GM18870 (cell line): Measurements from ENCODE around the gene PCP4.

Experiments used
- ATAC-seq: cut with Tn5 transposase; IDR thresholded peaks from one replicate; pipeline ENCODE4 v1.9.1; 2021; ENCODE audit warnings: moderate library complexity; ENCODE audit not compliant: unreplicated experiment

The PCP4 gene

DNA sequence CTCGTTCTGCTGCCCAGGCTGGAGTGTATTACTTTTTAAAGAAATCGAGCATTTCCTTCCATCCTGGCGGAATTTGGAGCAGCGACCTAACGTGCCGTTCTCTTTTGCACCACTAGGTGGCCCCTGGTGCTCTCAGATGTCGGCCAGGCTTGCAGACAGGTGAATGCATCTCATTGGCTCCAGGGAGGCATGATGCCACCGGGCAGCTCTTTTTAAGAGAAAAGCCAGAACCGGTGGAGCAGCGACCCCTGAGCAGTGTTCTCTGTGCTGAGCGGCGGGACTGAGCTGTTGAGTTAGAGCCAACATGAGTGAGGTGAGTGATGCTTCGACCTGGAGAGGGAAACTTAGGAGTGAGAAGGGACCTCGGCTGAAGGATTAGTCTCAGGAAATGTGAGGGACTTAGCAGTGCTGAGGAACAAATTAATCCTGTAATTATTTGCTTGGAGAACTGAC lies at the start of gene PCP4:
PCP4 (plus strand) TSS at position 241 of the 453 bp plus-strand sequence; CDS start at position 305, 64 bp downstream.
- no peak for ATAC-seq

DNA sequence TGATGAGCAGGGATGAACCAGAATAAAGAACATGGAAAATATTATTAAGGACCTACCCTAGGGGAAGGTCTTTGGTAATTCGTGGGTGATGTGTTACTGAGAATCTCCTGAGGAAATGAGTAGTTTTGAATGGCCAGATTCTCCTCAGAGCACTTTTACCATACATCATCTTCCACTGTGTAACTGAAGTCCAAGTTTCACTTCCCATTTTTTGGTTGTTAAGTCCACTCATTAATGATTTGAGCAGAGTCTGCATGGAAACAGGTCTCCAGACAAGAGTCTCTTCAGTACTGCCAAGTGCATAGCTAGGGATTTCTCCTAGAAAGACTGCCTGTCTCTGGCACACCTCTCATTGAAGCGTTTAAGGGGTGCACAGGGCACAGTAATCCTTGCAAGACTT lies 48.7 kb upstream of the PCP4 start:
- ATAC-seq: no peak

DNA sequence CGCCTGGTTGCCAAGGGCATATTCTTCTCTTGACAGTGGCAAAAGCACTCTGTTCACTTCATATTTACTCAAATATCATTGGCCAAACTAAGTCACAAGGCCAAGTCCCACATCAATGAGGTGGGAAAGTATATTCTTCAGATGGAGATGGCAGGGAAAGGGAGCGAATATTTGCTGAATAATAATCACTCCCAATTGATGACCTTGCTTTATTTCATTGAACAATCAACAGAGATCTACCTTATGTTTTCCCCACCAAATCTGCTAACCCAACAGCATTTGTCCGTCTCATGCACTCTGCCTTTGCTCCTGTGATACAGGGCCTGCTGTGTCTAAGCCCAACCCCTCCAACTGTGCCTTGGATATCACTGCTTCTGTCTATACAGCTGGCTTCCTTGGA lies 45.2 kb upstream of the PCP4 start:
- no peak for ATAC-seq

DNA sequence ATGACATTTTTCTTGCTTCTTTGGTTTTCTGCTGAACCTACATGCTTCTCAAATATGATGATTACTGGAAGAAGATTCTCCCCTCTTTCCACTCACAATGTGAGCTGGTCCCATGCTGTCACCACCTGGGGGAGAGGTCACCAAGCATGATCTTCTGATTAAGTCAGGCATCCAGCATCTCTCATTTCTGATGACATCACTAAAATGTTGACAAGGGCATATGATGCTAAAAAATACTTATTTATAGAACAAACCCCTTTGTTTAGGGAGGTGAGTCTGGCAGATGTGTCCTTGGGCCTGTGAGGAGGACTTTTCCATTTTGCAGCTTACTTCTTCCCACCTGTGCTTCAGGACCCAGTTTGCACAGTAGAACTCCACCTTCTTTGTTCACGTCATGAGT lies 42.0 kb upstream of the PCP4 start:
- no peak for ATAC-seq

DNA sequence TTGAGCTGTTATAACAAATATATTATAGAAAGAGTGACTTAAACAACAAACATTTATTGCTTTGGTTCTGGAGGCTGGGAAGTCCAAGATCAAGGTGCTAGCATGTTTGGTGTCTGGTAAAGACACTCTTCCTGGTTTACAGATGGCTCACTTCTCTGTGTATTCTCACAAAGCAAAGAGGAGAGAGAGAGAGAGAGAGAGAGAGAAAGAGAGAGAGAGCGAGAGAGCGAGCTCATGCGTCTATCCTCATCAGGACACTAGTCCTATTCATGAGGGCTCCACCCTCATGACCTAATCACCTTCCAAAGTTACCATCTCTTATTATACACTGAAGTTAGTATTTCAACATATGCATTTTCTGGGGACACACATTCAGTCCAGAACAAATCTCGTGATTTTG lies 32.7 kb upstream of the PCP4 start:
- no peak for ATAC-seq

DNA sequence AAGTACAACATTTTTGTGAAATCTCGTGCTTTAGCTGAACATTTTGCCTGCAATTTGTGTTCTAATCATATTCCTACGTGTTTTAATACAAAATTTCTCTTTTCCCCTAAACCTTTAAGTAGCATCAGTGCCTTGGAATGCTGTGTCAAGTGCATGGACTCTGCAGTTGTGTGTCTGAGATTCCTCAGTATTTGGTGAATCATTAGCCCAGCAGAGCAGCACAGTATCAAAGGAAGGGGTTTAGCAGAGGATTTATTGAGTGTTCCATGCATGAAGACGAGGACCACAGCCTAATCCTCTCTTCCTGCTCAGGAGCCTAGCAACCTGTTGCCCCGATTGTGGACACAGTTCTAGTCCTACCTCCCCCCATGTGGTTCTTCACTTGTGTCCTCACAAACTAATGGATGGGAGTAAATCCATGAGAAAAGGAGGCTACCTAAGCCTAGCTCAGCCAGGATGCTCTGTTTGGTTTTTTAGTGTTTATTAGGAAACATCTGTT lies 29.3 kb upstream of the PCP4 start:
- ATAC-seq: no peak

DNA sequence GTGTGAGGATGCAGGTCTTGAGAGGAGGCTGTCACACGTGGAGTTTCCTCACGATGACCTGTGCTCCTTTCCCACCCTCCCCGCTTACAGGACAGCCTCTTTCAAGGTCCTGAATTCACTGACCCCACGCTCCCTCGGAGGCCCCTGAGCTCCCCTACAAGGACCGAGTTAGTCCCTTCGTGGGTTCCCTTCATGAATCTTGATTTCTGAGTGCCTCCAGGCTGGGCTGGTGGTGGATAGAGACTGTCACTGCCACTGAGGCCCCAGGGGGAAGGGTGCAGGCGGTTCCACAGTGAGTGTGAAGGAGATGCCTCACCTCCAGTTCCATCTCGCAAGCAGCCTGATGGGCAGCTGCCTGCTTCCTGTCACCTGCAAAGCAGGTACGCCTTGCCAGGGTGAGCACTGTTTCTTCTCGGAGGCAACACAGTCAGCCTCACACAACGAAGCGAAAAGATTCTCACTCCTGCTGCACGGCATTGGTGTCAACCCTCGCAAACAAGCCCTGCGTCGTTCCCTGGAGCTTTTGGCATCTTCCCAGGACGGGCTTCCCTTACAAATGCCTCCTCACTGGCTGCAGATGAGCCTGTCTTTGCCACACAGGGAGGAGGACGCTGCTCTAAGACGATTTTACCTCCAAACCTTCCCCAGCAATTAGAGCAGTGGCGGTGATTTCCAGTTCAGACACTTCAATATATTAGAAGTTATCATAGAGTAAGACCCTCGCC lies 26.7 kb upstream of the PCP4 start:
- ATAC-seq: no peak

DNA sequence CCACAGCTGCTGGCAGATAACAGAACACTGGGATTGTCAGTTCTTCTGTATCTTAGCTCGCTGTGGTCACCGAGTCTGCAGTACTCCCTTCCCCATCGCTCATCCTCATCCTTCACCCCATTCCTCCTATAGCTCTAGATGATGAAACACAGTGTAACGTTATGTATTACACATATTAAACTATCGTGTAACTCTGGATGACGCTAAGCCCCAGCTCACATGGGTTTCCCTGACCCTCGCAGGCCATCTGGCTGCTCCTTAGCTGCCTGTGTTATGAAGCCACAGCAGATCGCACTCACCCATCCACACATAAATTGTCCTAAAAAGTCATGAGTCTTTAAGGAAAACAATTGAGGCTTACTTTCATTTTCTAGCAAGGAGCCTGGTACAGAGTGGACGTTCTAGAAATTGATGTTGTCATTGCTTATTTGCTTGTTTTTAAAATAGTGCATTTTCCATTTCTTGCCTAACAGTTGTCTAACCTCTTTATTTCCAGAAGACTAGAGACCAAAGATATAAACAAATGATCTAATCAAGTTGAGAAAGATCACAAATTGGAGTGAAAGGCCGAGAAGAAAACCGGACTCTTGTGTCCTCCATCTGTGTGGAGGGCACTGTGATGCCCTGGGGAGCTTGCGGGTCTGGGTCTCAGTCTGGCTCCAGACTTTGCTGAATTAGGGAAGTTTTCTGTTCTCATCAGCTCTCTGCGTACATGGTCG lies 24.3 kb upstream of the PCP4 start:
- ATAC-seq: no peak

DNA sequence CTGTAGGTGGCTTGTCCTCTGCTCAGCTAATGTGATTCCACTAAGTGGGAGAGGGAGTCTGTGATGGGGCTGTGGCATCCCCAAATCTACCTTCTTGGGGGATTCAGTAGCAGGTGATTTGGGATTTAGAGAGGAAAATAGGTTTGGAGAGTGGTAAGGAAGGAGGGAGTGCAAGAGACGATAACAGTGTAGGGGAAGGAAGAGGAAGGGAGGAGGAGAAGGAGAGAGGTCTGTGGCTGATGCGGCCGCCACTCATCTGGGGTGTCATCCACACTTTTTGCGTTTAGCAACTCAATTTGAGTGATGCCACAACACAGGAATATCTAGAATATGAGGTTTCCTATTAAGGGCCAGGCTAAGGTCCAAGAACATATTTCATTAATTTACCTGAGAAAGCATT lies 23.8 kb upstream of the PCP4 start:
- no peak for ATAC-seq

DNA sequence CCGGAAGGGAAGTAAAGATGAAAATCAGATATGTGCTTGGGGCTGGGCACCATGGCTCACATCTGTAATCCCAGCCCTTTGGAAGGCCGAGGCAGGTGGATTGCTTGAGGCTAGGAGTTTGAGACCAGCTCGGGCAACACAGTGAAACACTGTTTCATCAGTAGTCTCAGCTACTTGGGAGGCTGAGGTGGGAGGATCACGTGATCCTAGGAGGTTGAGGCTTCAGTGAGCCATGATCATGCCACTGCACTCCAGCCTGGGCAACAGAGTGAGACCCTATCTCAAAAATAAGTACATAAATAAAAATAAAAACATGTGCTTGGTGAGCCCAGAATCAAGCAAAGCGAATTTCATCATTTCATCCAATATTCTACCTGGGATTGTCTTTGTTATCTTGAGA lies 23.3 kb upstream of the PCP4 start:
- no peak for ATAC-seq

DNA sequence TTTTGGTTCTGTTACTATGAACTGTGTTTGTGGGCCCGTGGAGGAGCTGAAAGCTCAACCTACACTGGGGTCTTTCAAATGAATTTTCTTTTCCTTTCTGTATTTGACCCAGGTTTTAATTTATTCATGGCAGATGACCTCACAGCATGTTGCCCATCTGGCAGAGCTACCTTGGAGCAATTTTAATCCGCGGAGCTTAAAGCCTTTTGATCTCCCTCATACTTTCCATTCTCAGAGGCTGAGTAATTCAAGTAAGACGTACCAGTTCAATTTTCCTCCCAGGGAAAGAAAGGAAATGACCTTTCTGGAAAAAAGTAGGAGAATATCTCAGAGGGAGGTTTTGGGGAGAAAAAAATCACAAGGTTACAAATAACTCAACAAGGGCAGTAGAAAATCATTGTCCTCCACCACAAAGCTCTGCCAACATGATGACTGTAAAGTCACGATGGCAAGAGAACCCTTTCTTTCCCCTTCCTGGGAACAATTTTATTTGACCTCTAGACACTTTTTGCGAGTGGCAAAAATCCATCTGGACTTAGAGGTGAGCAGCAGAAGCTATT lies 21.6 kb upstream of the PCP4 start:
- no peak for ATAC-seq

DNA sequence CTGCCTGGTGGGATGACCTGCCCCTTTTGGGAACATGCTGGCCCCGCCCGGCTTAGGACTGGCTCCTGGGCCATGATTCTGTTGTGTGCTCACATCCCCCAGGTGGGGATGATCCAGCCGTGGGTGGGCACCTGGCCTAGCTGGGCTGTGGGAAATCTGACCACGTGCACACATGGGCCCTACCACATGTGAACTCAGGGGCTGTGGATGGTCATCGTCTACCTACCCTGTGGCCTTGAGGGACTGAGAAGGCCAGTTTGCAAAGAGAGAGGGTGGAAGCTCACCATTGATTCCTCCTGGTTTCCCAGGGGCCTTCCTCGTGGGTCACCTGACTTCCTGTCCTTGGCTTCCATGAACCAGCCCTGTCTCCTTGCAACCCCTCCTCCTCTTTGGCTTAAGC lies 19.4 kb upstream of the PCP4 start:
- no peak for ATAC-seq

DNA sequence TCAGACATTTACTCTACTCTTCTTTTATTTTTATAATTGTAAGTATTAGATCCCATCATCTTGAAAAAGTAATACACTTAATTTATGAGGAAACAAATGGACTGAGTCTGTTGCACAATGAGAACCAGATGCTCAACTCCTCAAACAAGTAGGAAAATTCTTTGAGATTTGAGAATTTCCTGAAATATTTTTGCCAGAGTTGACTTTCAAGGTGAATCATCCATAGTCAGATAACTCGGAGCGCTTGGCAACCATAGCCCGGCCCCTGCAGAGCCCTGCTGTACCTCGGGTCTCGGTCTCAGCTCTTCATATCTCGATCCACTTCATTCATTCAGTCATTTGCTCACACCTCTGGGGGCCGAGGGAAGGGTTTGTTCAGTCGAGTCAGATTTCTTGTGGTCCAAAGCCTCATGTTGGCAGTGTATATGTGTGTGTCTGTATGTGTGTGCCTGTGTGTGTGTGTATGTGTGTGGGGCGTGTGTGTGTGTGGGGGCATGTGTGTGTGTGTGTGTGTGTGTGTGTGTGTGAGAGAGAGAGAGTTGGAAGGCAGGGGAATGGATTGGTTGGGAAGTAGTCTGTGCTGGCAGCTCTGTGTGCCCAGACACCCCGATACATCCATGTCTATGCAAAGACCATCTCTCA lies 18.1 kb upstream of the PCP4 start:
- ATAC-seq: no peak

DNA sequence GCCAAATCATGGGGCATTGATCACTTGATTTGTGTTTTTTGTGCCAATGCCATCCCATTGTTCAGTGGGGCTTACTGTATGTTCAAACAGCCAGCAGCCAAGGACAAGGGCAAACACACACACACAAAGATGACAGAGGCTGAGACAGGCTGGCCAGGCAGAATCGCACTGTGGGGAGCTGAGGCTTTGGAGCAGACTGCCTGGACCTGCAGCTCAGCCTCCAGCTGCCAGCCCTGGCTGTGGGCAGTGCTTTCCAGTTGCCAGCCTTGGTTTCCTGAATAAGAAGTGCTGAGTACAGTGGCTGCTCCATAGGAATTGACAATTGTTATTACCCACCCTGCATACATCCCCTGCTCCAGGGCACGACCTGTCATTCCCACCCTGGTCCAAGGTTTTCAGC lies 16.9 kb upstream of the PCP4 start:
- ATAC-seq: no peak

DNA sequence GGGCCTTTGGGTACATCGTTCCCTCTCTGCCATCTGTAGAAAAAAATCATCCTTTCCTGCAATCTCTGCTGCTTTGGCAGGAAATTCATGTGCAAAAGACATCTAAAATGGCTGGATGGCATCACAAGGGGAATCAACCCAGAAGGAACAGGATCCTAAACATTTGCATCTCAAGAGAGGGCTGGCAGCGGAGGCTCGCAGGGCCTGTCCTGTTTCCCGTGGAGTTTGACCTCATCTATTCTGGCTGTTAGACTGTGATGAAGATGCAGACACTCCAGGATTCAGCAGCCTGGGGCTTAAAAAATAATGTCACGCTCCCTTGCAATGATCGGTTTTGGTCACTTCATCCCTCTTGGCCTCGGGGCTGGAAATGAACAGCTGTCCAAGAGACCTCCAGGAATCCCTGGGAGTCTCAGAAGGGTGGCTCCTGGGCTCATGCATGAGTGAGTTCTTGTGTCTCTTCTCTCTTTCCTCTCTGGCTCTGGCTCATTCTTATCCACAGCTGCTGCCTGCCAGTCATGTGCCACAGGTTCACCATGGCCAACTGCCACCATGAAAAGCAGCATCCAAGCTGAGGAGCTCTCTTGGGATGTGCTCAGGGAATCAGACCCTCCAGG lies 16.1 kb upstream of the PCP4 start:
- no peak for ATAC-seq

DNA sequence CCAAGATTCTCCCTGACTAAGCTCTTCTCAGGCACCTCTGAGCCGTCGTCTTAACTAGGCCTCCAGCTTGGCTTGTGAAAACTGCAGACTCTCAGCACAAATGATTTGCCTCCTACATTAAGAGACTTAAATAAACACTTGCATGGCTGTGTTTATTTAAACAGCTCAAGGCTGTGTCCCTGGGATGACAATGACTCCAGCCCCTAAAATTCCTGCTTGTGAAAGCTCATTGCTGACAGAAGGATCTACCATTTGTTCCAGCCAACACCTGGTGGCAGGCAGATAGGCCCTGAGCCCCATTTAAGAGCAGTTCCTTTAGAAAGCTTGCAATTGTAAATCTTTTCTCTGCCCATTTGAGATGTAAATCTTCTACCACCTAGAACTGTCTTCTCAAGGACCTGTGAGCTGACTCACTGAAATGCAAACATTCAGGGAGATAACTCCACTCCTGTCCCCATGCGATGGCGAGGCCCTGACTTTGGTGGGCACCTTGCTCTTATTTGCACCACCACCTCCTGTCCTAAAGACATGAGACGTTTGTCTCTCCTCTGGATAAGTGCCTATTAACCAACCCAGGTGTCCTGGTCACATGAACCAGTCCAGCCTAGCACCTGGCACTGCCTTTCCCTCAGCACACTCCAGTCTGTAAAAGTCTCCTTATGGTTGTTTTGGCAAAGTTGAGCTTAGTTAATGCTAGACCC lies 15.1 kb upstream of the PCP4 start:
- no peak for ATAC-seq

DNA sequence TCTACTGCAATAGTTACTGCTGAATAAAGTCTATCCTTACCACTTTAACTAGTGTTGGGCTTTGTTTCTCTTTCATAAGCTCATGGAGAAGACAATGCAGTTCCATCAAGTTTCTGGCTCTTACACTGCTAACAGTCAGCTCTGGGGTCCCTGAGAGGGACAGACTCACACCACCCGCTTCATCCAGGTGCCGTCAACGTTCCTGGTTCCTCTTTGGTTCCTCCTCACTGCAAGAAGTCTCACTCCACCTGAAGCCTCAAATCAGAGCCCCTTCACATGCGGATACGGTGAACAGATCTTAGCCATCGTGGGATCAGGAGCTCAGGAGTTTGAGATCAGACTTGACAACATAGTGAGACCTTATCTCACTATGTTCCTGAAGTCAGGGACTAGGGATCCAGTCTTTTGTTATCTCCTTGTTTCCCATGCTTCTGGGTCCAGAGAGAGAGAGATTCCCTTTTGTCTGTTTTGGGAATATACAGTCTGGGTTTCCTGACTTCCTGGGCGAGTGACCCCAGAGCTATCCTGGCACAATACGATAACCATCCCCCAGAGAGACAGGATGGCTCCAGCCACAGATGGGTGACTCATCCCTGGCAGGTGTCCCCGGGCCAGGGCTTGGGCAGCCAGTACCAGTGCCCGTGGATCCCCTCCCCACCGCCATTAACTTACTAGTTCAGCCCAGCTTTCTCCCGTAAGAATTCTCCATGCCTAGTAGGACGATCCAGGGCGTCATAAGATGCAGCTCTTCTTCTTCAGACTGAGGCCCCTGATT lies 14.3 kb upstream of the PCP4 start:
- ATAC-seq: no peak

DNA sequence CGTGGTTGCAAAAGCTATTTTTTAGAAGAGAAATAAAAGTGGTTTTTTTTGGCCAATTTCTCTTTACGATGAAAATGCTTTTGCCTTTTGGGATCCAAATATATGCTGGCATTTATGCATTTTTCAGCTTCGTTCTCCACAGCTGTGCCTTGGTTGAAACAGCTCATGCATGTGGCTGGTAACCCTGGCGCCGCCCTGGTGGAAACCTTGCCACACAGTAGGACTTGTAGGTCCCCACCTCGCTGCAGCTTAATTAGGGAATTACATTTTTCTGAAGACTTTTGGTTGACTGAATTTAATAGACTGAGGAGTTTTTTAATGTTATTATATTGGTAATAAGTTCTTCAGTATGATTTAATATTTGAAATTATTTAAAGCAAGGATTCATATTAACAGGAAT lies 12.7 kb upstream of the PCP4 start:
- no peak for ATAC-seq

DNA sequence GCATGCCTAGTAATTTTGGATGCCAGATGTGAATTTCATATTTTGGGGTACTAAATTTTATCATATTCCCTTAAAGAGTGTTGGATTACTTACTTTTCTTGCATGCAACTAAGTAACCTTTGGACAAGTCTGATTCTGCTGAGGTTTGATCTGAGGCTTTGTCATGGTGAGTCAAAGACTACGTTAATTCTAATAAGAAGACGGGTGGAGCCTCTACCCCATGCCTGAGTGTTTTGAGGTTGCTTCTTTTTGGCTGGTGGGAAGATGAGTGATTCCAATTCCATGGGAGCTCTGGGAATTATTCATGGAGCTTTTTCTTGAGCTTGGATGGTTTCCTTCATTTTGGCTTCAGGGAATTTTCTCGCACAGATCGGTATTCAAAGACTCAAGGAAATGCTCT lies 11.6 kb upstream of the PCP4 start:
- no peak for ATAC-seq

DNA sequence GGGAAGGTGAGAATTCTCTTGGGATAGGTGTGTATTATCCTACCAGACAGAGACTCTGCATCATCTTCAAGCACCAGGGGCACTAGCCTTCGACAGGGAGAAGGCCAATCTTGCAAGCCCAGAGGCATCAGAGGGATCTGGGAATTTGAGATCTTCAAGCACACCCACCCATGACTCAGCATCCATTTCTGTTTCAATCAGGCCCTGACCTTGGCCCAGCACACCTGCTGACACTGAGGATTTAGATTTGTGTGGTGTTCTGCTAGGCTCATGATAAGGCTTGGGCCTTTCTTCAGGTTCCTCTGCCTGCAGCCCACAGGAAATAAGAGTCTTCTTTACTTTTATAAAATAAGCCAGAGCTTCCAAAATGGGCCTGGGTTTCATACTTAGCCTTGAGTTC lies 6.6 kb upstream of the PCP4 start:
- ATAC-seq: no peak
